Right lobe of liver (tissue), 4 donors: ENCODE measurements around the gene POLR1G.

Source experiments
- POLR2A ChIP-seq: fragments of 450-650 bp; IDR thresholded peaks from one replicate; pipeline ENCODE4 v1.6.1; 2017; ENCODE audit warnings: antibody characterized with exemption, mild to moderate bottlenecking
- TF ChIP-seq, protein P1 (sequence below), 4 donors: fragments of 200-600 bp in 3 of 4; fragments of 450-650 bp in 1 of 4; IDR thresholded peaks; one replicate each; pipeline versions ENCODE4 v1.5.1 to v1.8.0; 2016 to 2022; ENCODE audit warnings: antibody characterized with exemption in 4 of 4, mild to moderate bottlenecking in 2 of 4
- donor health status: DM: no; HTN: no; CAD: no.
- donor health status: DM: no; HTN: no; CAD: no.
- donor health status: DM: no; HTN: yes; CAD: no.

GRCh38 chr19:45363861-45364459 lies 42.5 kb upstream of the POLR1G start:
- TF ChIP-seq, protein P1, sequence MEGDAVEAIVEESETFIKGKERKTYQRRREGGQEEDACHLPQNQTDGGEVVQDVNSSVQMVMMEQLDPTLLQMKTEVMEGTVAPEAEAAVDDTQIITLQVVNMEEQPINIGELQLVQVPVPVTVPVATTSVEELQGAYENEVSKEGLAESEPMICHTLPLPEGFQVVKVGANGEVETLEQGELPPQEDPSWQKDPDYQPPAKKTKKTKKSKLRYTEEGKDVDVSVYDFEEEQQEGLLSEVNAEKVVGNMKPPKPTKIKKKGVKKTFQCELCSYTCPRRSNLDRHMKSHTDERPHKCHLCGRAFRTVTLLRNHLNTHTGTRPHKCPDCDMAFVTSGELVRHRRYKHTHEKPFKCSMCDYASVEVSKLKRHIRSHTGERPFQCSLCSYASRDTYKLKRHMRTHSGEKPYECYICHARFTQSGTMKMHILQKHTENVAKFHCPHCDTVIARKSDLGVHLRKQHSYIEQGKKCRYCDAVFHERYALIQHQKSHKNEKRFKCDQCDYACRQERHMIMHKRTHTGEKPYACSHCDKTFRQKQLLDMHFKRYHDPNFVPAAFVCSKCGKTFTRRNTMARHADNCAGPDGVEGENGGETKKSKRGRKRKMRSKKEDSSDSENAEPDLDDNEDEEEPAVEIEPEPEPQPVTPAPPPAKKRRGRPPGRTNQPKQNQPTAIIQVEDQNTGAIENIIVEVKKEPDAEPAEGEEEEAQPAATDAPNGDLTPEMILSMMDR (IDR thresholded peaks at IDR 0.05) = no peak
- TF ChIP-seq POLR2A = no peak
